HUDEP-2 (cell line): Measurements from ENCODE around the gene ERCC5.

Source experiments
- DNase-seq, 76 experiments: peaks; one replicate each; lab custom pipeline; 2025; ENCODE audit not compliant: unreplicated experiment in 76 of 76; lab: John Stamatoyannopoulos, UW

The ERCC5 gene

GRCh38 chr13:102914339-102914930 is 68.6 kb downstream of the ERCC5 start:
- DNase-seq, result no peak

DNA sequence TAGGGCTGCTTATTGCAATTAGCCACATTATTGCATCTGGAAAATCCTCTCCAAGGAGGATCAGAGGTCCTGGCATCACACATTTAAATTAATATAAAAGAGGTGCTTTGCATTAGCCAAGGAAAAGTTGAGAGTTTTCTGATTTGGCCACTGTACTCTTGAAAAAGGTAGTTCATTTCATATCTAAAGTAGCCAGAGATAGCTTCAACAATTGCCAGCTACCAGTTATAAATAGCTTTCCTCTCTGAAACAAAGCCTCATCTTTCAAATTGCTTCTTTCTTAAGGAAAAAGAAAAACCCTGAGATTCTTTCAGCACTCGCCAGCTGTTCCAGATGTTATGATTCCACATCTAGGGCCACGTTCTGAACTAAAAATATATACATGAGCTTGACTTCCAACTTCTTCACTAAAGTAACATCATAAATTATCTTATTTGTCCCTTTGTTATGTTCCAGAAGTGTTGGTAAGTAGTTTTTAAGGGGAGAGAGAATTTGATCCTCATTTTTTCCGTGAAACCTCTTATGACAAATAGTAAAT is 69.6 kb downstream of the ERCC5 start:
- DNase-seq, result no peak

GRCh38 chr13:102917019-102917418 is 71.2 kb downstream of the ERCC5 start:
- no peak for DNase-seq

DNA sequence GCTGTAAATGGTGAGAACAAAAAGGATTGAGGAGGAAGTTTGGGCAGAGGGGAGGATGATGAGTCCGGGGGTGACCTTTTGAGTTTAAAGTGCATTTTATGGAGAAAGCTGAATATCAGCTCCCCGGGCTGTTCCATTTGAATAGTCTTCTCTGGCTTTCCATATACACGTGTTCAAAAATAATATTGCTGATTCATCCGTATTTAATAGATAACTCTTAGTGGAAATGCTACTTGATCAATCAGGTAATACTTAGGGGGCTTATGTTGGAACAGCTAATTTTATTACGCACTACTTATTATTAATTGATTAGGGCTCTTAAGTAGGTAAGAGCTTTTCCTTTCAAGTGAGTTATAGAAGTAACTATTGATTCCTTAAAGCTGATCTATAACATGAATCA is 76.4 kb downstream of the ERCC5 start:
- DNase-seq, result no peak
